HG02938 (cell line): ENCODE results near the gene MAPKAPK3.

ENCODE experiments used
- ATAC-seq: cut with Tn5 transposase; IDR thresholded peaks from one replicate; pipeline ENCODE4 v1.9.1; 2021; ENCODE audit warnings: mild to moderate bottlenecking, moderate library complexity; ENCODE audit not compliant: unreplicated experiment

Gene MAPKAPK3

GRCh38 chr3:50625231-50626182, 8.6 kb downstream of the MAPKAPK3 start:
- ATAC-seq = no peak

- ATAC-seq = no peak
These were observed 9.4 kb downstream of the MAPKAPK3 start for GRCh38 chr3:50626401-50626800.

- no peak for ATAC-seq
These were observed 10.6 kb downstream of the MAPKAPK3 start for GRCh38 chr3:50627407-50628051.

- ATAC-seq = no peak
These were observed 11.7 kb downstream of the MAPKAPK3 start for GRCh38 chr3:50628601-50629000.

GRCh38 chr3:50630394-50630793, 13.4 kb downstream of the MAPKAPK3 start:
- no peak for ATAC-seq

GRCh38 chr3:50630877-50631276, 13.9 kb downstream of the MAPKAPK3 start:
- ATAC-seq = no peak

GRCh38 chr3:50632450-50632849, 15.5 kb downstream of the MAPKAPK3 start:
- ATAC-seq = no peak

GRCh38 chr3:50633230-50633790, 16.4 kb downstream of the MAPKAPK3 start:
- ATAC-seq = no peak

GRCh38 chr3:50635066-50635465, 18.1 kb downstream of the MAPKAPK3 start:
- ATAC-seq = no peak

- no peak for ATAC-seq
These were observed 20.1 kb downstream of the MAPKAPK3 start for GRCh38 chr3:50637011-50637410.

- no peak for ATAC-seq
These were observed 21.0 kb downstream of the MAPKAPK3 start for GRCh38 chr3:50637945-50638344.

GRCh38 chr3:50639055-50639494, 22.1 kb downstream of the MAPKAPK3 start:
- no peak for ATAC-seq

- no peak for ATAC-seq
These were observed 25.4 kb downstream of the MAPKAPK3 start for GRCh38 chr3:50642382-50642781.

GRCh38 chr3:50644561-50644960, 27.6 kb downstream of the MAPKAPK3 start:
- no peak for ATAC-seq

- ATAC-seq = no peak
These were observed 28.4 kb downstream of the MAPKAPK3 start for GRCh38 chr3:50645378-50645777.

GRCh38 chr3:50648313-50648712, 31.4 kb downstream of the MAPKAPK3 start:
- ATAC-seq = no peak

GRCh38 chr3:50648944-50649343, 32.0 kb downstream of the MAPKAPK3 start:
- no peak for ATAC-seq

- ATAC-seq = no peak
These were observed 32.5 kb downstream of the MAPKAPK3 start for GRCh38 chr3:50649451-50649931.

- no peak for ATAC-seq
These were observed 33.1 kb downstream of the MAPKAPK3 start for GRCh38 chr3:50650018-50650417.

- ATAC-seq = no peak
These were observed 34.5 kb downstream of the MAPKAPK3 start for GRCh38 chr3:50651445-50651844.

GRCh38 chr3:50651920-50652529, 35.1 kb downstream of the MAPKAPK3 start:
- ATAC-seq = no peak
